Measurements from ENCODE around the gene TMEM35B. TPM values are rescaled to one million over a fixed set of nuclear protein-coding genes. Genes with fewer than 3 reads are reported as not detected.

The TMEM35B gene
- total RNA-seq, 1 experiment from 2014 or later: 18.7 TPM

- POLR2A ChIA-PET: no interaction called here
- Histone ChIP-seq H3K36me3 (ENCODE audit: control insufficient read depth, insufficient read depth, low read length) (no peaks in the 10 kb centered on the region; the same call in 1 of the 2 replicates), H3K9me3 (ENCODE audit: control insufficient read depth, insufficient read depth, low read depth, low read length) (no peaks in the 10 kb centered on the region), H3K27ac (ENCODE audit: low read length) (no peak overlapping the region), H3K4me1 (ENCODE audit: control insufficient read depth, insufficient read depth, low read length) (no peaks in the 10 kb centered on the region), H3K4me3 (ENCODE audit: low read depth in 2 of 2, low read length in 2 of 2) (no peak overlapping the region), H3K27me3 (ENCODE audit: control insufficient read depth, insufficient read depth, low read length) (no peaks in the 10 kb centered on the region)
- no TSS peak for BruUV-seq (replicated peaks)
- no peak for TF ChIP-seq SIN3A (IDR thresholded peaks at IDR 0.05; ENCODE audit: borderline replicate concordance, insufficient read depth, low read depth, low read length)
- TF ChIP-seq TCF7L2 (IDR thresholded peaks at IDR 0.05; ENCODE audit: low read depth, low read length): no peak
- no peak for TF ChIP-seq POLR2AphosphoS5 (IDR thresholded peaks at IDR 0.05; ENCODE audit: low read depth, low read length)
- TF ChIP-seq, protein P1, sequence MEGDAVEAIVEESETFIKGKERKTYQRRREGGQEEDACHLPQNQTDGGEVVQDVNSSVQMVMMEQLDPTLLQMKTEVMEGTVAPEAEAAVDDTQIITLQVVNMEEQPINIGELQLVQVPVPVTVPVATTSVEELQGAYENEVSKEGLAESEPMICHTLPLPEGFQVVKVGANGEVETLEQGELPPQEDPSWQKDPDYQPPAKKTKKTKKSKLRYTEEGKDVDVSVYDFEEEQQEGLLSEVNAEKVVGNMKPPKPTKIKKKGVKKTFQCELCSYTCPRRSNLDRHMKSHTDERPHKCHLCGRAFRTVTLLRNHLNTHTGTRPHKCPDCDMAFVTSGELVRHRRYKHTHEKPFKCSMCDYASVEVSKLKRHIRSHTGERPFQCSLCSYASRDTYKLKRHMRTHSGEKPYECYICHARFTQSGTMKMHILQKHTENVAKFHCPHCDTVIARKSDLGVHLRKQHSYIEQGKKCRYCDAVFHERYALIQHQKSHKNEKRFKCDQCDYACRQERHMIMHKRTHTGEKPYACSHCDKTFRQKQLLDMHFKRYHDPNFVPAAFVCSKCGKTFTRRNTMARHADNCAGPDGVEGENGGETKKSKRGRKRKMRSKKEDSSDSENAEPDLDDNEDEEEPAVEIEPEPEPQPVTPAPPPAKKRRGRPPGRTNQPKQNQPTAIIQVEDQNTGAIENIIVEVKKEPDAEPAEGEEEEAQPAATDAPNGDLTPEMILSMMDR (IDR thresholded peaks at IDR 0.05): no peak
- no peak for TF ChIP-seq REST (IDR thresholded peaks at IDR 0.05; ENCODE audit: insufficient read depth in 1 of 2, low read depth in 2 of 2, low read length in 1 of 2)
- in situ Hi-C loops (cut with HindIII; ENCODE audit: low pct_unique_long_range_greater_than_20kb, low sequenced_read_pairs): no loop called here
- DNase-seq (ENCODE audit: low read depth, low spot score) (no peak), ATAC-seq (no peak)
- CTCF ChIA-PET: no interaction called here
- intact Hi-C loops (cut with micrococcal nuclease; ENCODE audit: unreplicated experiment): no loop called here
These were observed 7.3 kb downstream of the TMEM35B start for GRCh38 chr1:34977858-34978257.

- no peaks in the 10 kb centered on the region for H3K9me3 ChIP-seq (ENCODE audit: control insufficient read depth, insufficient read depth, low read depth, low read length)
- no peak overlapping the region for H3K27ac ChIP-seq (ENCODE audit: low read length)
- POLR2A ChIA-PET: no interaction called here
- H3K4me1 ChIP-seq (ENCODE audit: control insufficient read depth, insufficient read depth, low read length): no peaks in the 10 kb centered on the region
- BruUV-seq (replicated peaks): no TSS peak
- H3K4me3 ChIP-seq (ENCODE audit: low read depth in 2 of 2, low read length in 2 of 2): no peak overlapping the region
- H3K36me3 ChIP-seq (ENCODE audit: control insufficient read depth, insufficient read depth, low read length): no peaks in the 10 kb centered on the region; the same call in 1 of the 2 replicates
- no peak for DNase-seq (ENCODE audit: low read depth, low spot score)
- no peak for ATAC-seq
- TF ChIP-seq REST (IDR thresholded peaks at IDR 0.05; ENCODE audit: insufficient read depth in 1 of 2, low read depth in 2 of 2, low read length in 1 of 2) (no peak), POLR2AphosphoS5 (IDR thresholded peaks at IDR 0.05; ENCODE audit: low read depth, low read length) (no peak), TCF7L2 (IDR thresholded peaks at IDR 0.05; ENCODE audit: low read depth, low read length) (no peak), SIN3A (IDR thresholded peaks at IDR 0.05; ENCODE audit: borderline replicate concordance, insufficient read depth, low read depth, low read length) (no peak)
- TF ChIP-seq, protein P1 (IDR thresholded peaks at IDR 0.05): no peak
- CTCF ChIA-PET: no interaction called here
- in situ Hi-C loops (cut with HindIII; ENCODE audit: low pct_unique_long_range_greater_than_20kb, low sequenced_read_pairs) (no loop called here), intact Hi-C loops (cut with micrococcal nuclease; ENCODE audit: unreplicated experiment) (no loop called here)
- no peaks in the 10 kb centered on the region for H3K27me3 ChIP-seq (ENCODE audit: control insufficient read depth, insufficient read depth, low read length)
These were observed 8.0 kb downstream of the TMEM35B start for GRCh38 chr1:34977210-34977471.
